ENCODE measurements around the gene MAP3K5. TPM values are rescaled to one million over a fixed set of nuclear protein-coding genes. Genes with fewer than 3 reads are reported as not detected.

MAP3K5 gene
- total and polyA plus RNA-seq, 9 donors, result 37.0 to 217 (median 80.2) TPM

DNA sequence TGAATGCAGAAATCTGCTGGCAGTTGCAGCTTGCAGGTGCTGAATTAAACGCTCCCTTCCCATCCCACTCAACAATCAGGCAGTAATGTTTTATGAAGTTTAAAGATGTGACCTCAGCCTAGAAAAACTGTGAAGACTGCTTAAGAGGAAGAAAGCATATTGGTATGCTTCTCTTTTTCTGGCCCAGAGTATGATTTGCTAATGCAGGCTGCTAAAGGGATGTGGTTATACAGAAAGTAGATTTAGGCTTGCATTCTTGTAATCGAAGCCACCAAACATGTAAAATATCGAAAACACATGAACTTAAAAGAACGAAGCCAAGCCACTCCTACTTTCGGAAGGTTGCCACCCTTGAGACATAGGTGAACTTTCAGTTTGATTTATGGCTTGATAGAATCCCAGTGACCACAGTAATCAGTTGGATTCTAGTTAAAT is 40.7 kb downstream of the MAP3K5 start:
- 40 to 55% (median 53%) methylated on average over 5 of the region's 5 CpGs for WGBS, 3 donors
- TF ChIP-seq POLR2A (IDR thresholded peaks at IDR 0.05), result no peak
- TF ChIP-seq, protein P1, sequence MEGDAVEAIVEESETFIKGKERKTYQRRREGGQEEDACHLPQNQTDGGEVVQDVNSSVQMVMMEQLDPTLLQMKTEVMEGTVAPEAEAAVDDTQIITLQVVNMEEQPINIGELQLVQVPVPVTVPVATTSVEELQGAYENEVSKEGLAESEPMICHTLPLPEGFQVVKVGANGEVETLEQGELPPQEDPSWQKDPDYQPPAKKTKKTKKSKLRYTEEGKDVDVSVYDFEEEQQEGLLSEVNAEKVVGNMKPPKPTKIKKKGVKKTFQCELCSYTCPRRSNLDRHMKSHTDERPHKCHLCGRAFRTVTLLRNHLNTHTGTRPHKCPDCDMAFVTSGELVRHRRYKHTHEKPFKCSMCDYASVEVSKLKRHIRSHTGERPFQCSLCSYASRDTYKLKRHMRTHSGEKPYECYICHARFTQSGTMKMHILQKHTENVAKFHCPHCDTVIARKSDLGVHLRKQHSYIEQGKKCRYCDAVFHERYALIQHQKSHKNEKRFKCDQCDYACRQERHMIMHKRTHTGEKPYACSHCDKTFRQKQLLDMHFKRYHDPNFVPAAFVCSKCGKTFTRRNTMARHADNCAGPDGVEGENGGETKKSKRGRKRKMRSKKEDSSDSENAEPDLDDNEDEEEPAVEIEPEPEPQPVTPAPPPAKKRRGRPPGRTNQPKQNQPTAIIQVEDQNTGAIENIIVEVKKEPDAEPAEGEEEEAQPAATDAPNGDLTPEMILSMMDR (IDR thresholded peaks at IDR 0.05), result no peak
- no peak for TF ChIP-seq EP300 (IDR thresholded peaks at IDR 0.05)
- DNase-seq, result no peak
- Histone ChIP-seq H3K9me3 (no peaks in the 10 kb centered on the region), H3K4me1 (ENCODE audit: insufficient read depth) (peaks cover 18% of the 10 kb centered on the region), H3K27me3 (no peaks in the 10 kb centered on the region), H3K27ac (no peak overlapping the region), H3K36me3 (no peaks in the 10 kb centered on the region), H3K4me3 (no peak overlapping the region)
- intact Hi-C loops (cut with DNase I), result no loop called here

DNA sequence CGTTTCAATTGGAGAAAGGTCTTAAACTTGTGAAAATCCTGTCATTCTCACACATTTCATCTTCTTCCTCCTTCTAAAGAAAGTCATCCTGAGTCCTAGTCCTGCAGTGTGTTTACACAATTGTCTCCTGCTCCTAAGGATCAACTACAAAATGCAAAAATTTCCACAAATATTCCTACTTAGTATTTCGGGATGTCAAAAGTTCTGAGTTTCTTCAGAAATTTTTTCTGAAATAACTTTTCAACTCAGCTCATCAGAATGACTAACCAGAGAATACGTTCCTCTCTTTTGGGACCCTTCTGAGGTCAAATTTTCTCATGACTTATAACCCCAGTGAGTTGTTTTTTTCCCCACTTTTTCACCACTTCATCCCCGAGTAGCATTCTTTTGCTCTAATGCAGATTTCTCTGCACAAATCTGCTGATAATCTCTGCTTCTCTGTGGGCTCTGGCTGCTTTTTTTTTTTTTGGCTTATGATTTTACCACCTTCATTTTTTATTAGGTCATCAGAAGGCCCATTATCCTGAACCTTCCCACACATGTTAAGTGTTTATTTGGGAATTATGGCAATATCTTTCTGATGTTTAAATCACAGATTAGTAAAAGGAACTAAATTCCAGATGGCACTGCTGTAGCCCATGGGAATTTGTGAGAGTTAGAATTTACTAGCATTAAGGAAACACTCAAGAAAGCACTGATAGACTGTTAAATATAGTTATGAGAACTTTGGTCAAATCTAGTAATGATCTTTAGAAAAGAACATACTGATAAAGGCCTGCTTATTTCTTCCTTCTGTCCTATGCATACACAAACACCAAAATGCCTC is 41.4 kb downstream of the MAP3K5 start:
- H3K9me3 ChIP-seq, result no peaks in the 10 kb centered on the region
- H3K27me3 ChIP-seq, result no peaks in the 10 kb centered on the region
- H3K4me1 ChIP-seq (ENCODE audit: insufficient read depth), result peaks cover 15% of the 10 kb centered on the region
- H3K4me3 ChIP-seq, result no peak overlapping the region
- H3K27ac ChIP-seq, result no peak overlapping the region
- no peak for DNase-seq
- 37 to 48% (median 48%) methylated on average over 4 of the region's 4 CpGs for WGBS, 3 donors
- intact Hi-C loops (cut with DNase I), result no loop called here
- no peaks in the 10 kb centered on the region for H3K36me3 ChIP-seq
- TF ChIP-seq POLR2A (IDR thresholded peaks at IDR 0.05) (no peak), EP300 (IDR thresholded peaks at IDR 0.05) (no peak)
- TF ChIP-seq, protein P1 (IDR thresholded peaks at IDR 0.05), result no peak

DNA sequence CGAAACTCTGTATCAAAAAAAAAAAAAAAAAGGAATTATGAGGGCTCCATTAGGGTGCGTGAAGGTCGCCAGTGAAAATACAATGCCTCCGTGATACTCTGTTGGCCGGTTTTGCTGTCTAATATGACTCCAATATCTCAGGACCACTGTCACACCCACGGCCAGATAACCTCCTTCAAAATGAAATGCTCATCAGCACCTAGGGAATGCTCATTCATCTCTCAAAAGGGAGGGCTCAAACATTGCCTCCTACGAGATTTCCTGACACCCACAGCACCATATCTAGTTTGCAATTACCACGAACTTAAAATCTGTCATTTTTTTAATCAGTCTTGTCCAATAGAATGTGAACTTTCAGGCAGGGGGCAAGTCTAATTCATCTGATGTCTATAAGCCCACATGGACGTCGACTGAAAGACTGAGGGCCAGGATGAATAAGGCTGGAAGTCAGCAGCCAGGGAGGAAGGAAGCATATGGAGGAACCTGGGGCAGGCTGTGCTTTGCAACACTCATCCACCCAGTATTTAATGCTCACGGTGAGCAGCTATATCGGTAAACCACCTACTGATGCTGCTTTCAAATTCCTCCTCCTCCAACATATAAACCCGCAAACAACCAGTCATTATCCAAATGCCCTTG is 42.8 kb downstream of the MAP3K5 start:
- Histone ChIP-seq H3K4me3 (no peak overlapping the region), H3K27ac (no peak overlapping the region), H3K9me3 (no peaks in the 10 kb centered on the region), H3K36me3 (no peaks in the 10 kb centered on the region), H3K4me1 (ENCODE audit: insufficient read depth) (peaks cover 14% of the 10 kb centered on the region), H3K27me3 (no peaks in the 10 kb centered on the region)
- intact Hi-C loops (cut with DNase I), result no loop called here
- TF ChIP-seq EP300 (IDR thresholded peaks at IDR 0.05), result no peak
- TF ChIP-seq, protein P1 (IDR thresholded peaks at IDR 0.05), result no peak
- no peak for TF ChIP-seq POLR2A (IDR thresholded peaks at IDR 0.05)
- no peak for DNase-seq
- WGBS, 3 donors, result 90 to 95% (median 92%) methylated on average over 13 of the region's 13 CpGs

DNA sequence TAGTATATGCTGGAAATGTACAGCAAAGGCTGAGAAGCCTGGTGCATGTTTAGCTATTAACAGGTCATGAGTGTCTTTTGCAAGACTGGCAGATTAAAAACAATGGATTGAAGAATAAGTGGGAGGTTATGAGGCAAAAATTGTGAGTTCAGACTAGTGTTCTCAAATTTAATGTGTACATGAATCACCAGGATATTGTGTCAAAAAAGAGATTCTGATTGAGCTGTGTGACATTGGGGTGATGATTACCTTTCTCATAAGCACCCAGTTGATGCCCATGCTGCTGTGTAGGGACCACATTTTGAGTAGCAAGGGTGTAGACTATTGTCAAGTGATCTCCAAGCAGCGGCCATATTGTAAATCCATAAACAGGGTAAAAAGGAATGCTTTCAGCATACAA is 44.8 kb downstream of the MAP3K5 start:
- no peaks in the 10 kb centered on the region for H3K9me3 ChIP-seq
- intact Hi-C loops (cut with DNase I), result no loop called here
- 97 to 100% (median 98%) methylated on average over 1 of the region's 1 CpG for WGBS, 3 donors
- no peaks in the 10 kb centered on the region for H3K27me3 ChIP-seq
- peaks cover 11% of the 10 kb centered on the region for H3K4me1 ChIP-seq (ENCODE audit: insufficient read depth)
- H3K27ac ChIP-seq, result no peak overlapping the region
- no peak for DNase-seq
- no peak overlapping the region for H3K4me3 ChIP-seq
- no peaks in the 10 kb centered on the region for H3K36me3 ChIP-seq
- TF ChIP-seq EP300 (IDR thresholded peaks at IDR 0.05), result no peak
- no peak for TF ChIP-seq POLR2A (IDR thresholded peaks at IDR 0.05)
- TF ChIP-seq, protein P1 (IDR thresholded peaks at IDR 0.05), result no peak
